ENCODE data around the gene TXNDC17. TPM values are rescaled to one million over a fixed set of nuclear protein-coding genes. Genes with fewer than 3 reads are reported as not detected.

Gene TXNDC17
- total and polyA plus RNA-seq, 2 of the 13 experiments (the other 11 are each of a cell fraction or from before 2014, with no cell fraction given) = 188 to 266 TPM

DNA sequence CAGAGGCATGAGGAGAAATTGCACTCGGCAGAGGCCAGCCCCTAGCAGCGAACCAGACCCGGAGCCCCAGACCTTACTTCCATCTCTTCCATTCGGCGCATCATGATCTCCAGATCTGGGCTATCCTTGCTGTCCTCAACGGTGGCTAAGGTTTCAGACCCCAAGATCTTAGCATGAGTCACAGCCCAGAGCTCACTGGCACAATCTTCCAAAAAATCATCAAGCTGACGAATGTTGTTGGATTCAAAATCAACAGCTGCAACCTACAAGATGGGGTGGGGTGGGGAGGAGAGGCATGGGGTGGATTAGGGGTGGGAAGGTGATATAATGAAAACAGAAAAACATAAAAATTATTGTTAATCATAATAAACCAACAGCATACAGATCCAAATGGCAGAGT is 44.8 kb upstream of the TXNDC17 start:
- WGBS (ENCODE audit: low lambda C conversion rate) = 93% methylated on average over 7 of the region's 7 CpGs
- DNase-seq (ENCODE audit: low spot score) (no peak), ATAC-seq (no peak), FAIRE-seq (no peak)
- Histone ChIP-seq H3K9me3 (ENCODE audit: low read length) (no peaks in the 10 kb centered on the region), H3K27me3 (ENCODE audit: control insufficient read depth in 1 of 2, insufficient read depth in 2 of 2, low read length in 2 of 2) (no peaks in the 10 kb centered on the region), H2AFZ (ENCODE audit: low read length) (no peak overlapping the region), H3K4me2 (ENCODE audit: low read depth, low read length) (no peak overlapping the region), H3K4me3 (replicated peaks in 1 of 3; ENCODE audit: insufficient read depth in 1 of 3, low read depth in 2 of 3, low read length in 3 of 3) (no peak overlapping the region), H4K20me1 (ENCODE audit: insufficient read depth, low read length) (no peaks in the 10 kb centered on the region), H3K27ac (ENCODE audit: extremely low read length, insufficient read depth, low read length) (no peak overlapping the region), H3K79me2 (ENCODE audit: insufficient read depth, low read length) (no peaks in the 10 kb centered on the region), H3K9ac (ENCODE audit: insufficient read depth, low read depth, low read length) (no peak overlapping the region), H3K4me1 (ENCODE audit: insufficient read depth, low read length) (peaks cover 21% of the 10 kb centered on the region), H3K36me3 (replicated peaks in 1 of 2; ENCODE audit: control insufficient read depth in 1 of 2, insufficient read depth in 2 of 2, low read length in 2 of 2) (peaks cover 14 to 41% of the 10 kb centered on the region in 2 experiments)
- ChIA-PET POLR2A (no interaction called here), CTCF (ENCODE audit: low intra/inter-chr PET ratio, low total read pairs) (no interaction called here)
- no TSS peak for BruUV-seq (replicated peaks)
- intact Hi-C loops (cut with micrococcal nuclease; ENCODE audit: unreplicated experiment) (no loop called here), in situ Hi-C loops (cut with HindIII; ENCODE audit: extremely low pct_ligation_motif_present, low pct_unique_long_range_greater_than_20kb) (no loop called here)
- TF ChIP-seq FOXM1 (CRISPR knock-in tag; IDR thresholded peaks at IDR 0.05) = no peak
- no peak for TF ChIP-seq ZNF343 (CRISPR knock-in tag; IDR thresholded peaks at IDR 0.05)
- TF ChIP-seq, protein P1, sequence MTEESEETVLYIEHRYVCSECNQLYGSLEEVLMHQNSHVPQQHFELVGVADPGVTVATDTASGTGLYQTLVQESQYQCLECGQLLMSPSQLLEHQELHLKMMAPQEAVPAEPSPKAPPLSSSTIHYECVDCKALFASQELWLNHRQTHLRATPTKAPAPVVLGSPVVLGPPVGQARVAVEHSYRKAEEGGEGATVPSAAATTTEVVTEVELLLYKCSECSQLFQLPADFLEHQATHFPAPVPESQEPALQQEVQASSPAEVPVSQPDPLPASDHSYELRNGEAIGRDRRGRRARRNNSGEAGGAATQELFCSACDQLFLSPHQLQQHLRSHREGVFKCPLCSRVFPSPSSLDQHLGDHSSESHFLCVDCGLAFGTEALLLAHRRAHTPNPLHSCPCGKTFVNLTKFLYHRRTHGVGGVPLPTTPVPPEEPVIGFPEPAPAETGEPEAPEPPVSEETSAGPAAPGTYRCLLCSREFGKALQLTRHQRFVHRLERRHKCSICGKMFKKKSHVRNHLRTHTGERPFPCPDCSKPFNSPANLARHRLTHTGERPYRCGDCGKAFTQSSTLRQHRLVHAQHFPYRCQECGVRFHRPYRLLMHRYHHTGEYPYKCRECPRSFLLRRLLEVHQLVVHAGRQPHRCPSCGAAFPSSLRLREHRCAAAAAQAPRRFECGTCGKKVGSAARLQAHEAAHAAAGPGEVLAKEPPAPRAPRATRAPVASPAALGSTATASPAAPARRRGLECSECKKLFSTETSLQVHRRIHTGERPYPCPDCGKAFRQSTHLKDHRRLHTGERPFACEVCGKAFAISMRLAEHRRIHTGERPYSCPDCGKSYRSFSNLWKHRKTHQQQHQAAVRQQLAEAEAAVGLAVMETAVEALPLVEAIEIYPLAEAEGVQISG (CRISPR knock-in tag; IDR thresholded peaks at IDR 0.05) = no peak
- TF ChIP-seq, protein P2, sequence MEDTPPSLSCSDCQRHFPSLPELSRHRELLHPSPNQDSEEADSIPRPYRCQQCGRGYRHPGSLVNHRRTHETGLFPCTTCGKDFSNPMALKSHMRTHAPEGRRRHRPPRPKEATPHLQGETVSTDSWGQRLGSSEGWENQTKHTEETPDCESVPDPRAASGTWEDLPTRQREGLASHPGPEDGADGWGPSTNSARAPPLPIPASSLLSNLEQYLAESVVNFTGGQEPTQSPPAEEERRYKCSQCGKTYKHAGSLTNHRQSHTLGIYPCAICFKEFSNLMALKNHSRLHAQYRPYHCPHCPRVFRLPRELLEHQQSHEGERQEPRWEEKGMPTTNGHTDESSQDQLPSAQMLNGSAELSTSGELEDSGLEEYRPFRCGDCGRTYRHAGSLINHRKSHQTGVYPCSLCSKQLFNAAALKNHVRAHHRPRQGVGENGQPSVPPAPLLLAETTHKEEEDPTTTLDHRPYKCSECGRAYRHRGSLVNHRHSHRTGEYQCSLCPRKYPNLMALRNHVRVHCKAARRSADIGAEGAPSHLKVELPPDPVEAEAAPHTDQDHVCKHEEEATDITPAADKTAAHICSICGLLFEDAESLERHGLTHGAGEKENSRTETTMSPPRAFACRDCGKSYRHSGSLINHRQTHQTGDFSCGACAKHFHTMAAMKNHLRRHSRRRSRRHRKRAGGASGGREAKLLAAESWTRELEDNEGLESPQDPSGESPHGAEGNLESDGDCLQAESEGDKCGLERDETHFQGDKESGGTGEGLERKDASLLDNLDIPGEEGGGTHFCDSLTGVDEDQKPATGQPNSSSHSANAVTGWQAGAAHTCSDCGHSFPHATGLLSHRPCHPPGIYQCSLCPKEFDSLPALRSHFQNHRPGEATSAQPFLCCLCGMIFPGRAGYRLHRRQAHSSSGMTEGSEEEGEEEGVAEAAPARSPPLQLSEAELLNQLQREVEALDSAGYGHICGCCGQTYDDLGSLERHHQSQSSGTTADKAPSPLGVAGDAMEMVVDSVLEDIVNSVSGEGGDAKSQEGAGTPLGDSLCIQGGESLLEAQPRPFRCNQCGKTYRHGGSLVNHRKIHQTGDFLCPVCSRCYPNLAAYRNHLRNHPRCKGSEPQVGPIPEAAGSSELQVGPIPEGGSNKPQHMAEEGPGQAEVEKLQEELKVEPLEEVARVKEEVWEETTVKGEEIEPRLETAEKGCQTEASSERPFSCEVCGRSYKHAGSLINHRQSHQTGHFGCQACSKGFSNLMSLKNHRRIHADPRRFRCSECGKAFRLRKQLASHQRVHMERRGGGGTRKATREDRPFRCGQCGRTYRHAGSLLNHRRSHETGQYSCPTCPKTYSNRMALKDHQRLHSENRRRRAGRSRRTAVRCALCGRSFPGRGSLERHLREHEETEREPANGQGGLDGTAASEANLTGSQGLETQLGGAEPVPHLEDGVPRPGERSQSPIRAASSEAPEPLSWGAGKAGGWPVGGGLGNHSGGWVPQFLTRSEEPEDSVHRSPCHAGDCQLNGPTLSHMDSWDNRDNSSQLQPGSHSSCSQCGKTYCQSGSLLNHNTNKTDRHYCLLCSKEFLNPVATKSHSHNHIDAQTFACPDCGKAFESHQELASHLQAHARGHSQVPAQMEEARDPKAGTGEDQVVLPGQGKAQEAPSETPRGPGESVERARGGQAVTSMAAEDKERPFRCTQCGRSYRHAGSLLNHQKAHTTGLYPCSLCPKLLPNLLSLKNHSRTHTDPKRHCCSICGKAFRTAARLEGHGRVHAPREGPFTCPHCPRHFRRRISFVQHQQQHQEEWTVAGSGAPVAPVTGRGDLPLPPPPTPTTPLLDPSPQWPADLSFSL (CRISPR knock-in tag; IDR thresholded peaks at IDR 0.05) = no peak
- TF ChIP-seq KDM2A (CRISPR knock-in tag; IDR thresholded peaks at IDR 0.05; ENCODE audit: borderline replicate concordance, low read depth) = no peak
- no peak for TF ChIP-seq TERF1 (CRISPR knock-in tag; IDR thresholded peaks at IDR 0.05)
- TF ChIP-seq ZBTB49 (CRISPR knock-in tag; IDR thresholded peaks at IDR 0.05; ENCODE audit: borderline replicate concordance) = no peak
- no peak for TF ChIP-seq MEF2D (CRISPR knock-in tag; IDR thresholded peaks at IDR 0.05)
- TF ChIP-seq, protein P3, sequence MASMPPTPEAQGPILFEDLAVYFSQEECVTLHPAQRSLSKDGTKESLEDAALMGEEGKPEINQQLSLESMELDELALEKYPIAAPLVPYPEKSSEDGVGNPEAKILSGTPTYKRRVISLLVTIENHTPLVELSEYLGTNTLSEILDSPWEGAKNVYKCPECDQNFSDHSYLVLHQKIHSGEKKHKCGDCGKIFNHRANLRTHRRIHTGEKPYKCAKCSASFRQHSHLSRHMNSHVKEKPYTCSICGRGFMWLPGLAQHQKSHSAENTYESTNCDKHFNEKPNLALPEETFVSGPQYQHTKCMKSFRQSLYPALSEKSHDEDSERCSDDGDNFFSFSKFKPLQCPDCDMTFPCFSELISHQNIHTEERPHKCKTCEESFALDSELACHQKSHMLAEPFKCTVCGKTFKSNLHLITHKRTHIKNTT (CRISPR knock-in tag; IDR thresholded peaks at IDR 0.05) = no peak

Data from HepG2 (cell line).